Stimulated activated CD8-positive, alpha-beta memory T cell treated with anti-CD3 and anti-CD28 coated beads, Interleukin-2, amount 100 ng/mL, for 48 hours (primary cell): Measurements from ENCODE around the gene RAB11FIP5.
"Not testable (repeated sequence)": the region's sequence is repeated elsewhere in the genome, so short reads cannot be mapped to it uniquely, and the experiment has no call there.

ENCODE experiments used
- DNase-seq, 2 donors: peaks; one replicate each; pipeline ENCODE4 v3.0.0-alpha.2; 2020; ENCODE audit warnings: low read depth in 2 of 2

The RAB11FIP5 gene

GRCh38 chr2:73111073-73112025 is 1.4 kb downstream of the RAB11FIP5 start:
- no peak for DNase-seq

- no peak for DNase-seq
Observed at GRCh38 chr2:73110168-73111072, 2.3 kb downstream of the RAB11FIP5 start.

GRCh38 chr2:73109431-73110167 is 3.1 kb downstream of the RAB11FIP5 start:
- DNase-seq: no peak

GRCh38 chr2:73107211-73107926 is 5.4 kb downstream of the RAB11FIP5 start:
- no peak for DNase-seq

- DNase-seq: no peak
Observed at GRCh38 chr2:73106791-73107190, 6.0 kb downstream of the RAB11FIP5 start.

GRCh38 chr2:73105511-73105971 is 7.2 kb downstream of the RAB11FIP5 start:
- DNase-seq: no peak

GRCh38 chr2:73104933-73105332 is 7.8 kb downstream of the RAB11FIP5 start:
- no peak for DNase-seq

- DNase-seq: no peak
Observed at GRCh38 chr2:73103018-73103542, 9.7 kb downstream of the RAB11FIP5 start.

GRCh38 chr2:73101626-73102256 is 11.0 kb downstream of the RAB11FIP5 start:
- DNase-seq: no peak

- DNase-seq: no peak
Observed at GRCh38 chr2:73100956-73101355, 11.8 kb downstream of the RAB11FIP5 start.

GRCh38 chr2:73099486-73099885 is 13.3 kb downstream of the RAB11FIP5 start:
- no peak for DNase-seq

- DNase-seq: no peak
Observed at GRCh38 chr2:73095910-73096309, 16.8 kb downstream of the RAB11FIP5 start.

- not testable (repeated sequence) for DNase-seq
Observed at GRCh38 chr2:73093601-73094218, 19.0 kb downstream of the RAB11FIP5 start.

- DNase-seq: no peak
Observed at GRCh38 chr2:73092146-73092783, 20.5 kb downstream of the RAB11FIP5 start.

- no peak for DNase-seq
Observed at GRCh38 chr2:73091696-73092095, 21.1 kb downstream of the RAB11FIP5 start.

- no peak for DNase-seq
Observed at GRCh38 chr2:73091164-73091563, 21.6 kb downstream of the RAB11FIP5 start.

- DNase-seq: no peak
Observed at GRCh38 chr2:73089270-73090030, 23.3 kb downstream of the RAB11FIP5 start.

GRCh38 chr2:73088703-73089102 is 24.0 kb downstream of the RAB11FIP5 start:
- DNase-seq: no peak
